Thoracic aorta (tissue), 2 donors: ENCODE measurements around the gene CYP4F8. TPM values are rescaled to one million over a fixed set of nuclear protein-coding genes. Genes with fewer than 3 reads are reported as not detected.

Experiments
- ATAC-seq: fragments of 150-250 bp; one replicate; pipeline ENCODE4 v1.8.0; 2017; ENCODE audit warnings: low read depth; ENCODE audit not compliant: insufficient number of reproducible peaks, low FRiP score
- DNase-seq: peaks from one replicate; pipeline ENCODE4 v3.0.0-alpha.2; 2020; ENCODE audit warnings: low spot score
- H3K27ac ChIP-seq, 2 donors: fragments of 200-600 bp; sonication (generic); 1 replicate in 1 of 2; 2 replicates in 1 of 2; pipeline ENCODE4 v1.5.1; 2016; ENCODE audit warnings: mild to moderate bottlenecking in 2 of 2, moderate library complexity in 2 of 2
- H3K27me3 ChIP-seq: fragments of 200-600 bp; sonication (generic); replicated peaks from 2 replicates; pipeline ENCODE4 v1.6.0; 2016; ENCODE audit warnings: mild to moderate bottlenecking; ENCODE audit not compliant: insufficient read depth
- H3K36me3 ChIP-seq: fragments of 200-600 bp; sonication (generic); one replicate; pipeline ENCODE4 v1.5.1; 2016
- H3K4me1 ChIP-seq, 2 donors: fragments of 200-600 bp; sonication (generic); 1 replicate in 1 of 2; 2 replicates in 1 of 2; pipeline versions ENCODE4 v1.5.1 to v1.6.0; 2016; ENCODE audit warnings: low read depth in 2 of 2, mild to moderate bottlenecking in 1 of 2; ENCODE audit not compliant: control insufficient read depth in 1 of 2
- H3K4me3 ChIP-seq: fragments of 200-600 bp; sonication (generic); 2 replicates; pipeline ENCODE4 v1.5.1; 2016; ENCODE audit warnings: mild to moderate bottlenecking
- H3K9me3 ChIP-seq: fragments of 200-600 bp; sonication (generic); 2 replicates; pipeline ENCODE4 v1.5.1; 2016
- CTCF ChIP-seq: fragments of 200-600 bp; sonication (generic); IDR thresholded peaks from one replicate; pipeline ENCODE4 v1.5.1; 2019; ENCODE audit warnings: antibody characterized with exemption
- total RNA-seq, 2 donors: library from RNA; depleted of rRNA; stranded (reverse); fragments of >200 nt; gene quantifications; one replicate each; pipeline versions ENCODE4 v1.1.0 to v1.2.3, GENCODE V29; 2016

The CYP4F8 gene
- total RNA-seq, 2 donors from 2014 or later = not detected

DNA sequence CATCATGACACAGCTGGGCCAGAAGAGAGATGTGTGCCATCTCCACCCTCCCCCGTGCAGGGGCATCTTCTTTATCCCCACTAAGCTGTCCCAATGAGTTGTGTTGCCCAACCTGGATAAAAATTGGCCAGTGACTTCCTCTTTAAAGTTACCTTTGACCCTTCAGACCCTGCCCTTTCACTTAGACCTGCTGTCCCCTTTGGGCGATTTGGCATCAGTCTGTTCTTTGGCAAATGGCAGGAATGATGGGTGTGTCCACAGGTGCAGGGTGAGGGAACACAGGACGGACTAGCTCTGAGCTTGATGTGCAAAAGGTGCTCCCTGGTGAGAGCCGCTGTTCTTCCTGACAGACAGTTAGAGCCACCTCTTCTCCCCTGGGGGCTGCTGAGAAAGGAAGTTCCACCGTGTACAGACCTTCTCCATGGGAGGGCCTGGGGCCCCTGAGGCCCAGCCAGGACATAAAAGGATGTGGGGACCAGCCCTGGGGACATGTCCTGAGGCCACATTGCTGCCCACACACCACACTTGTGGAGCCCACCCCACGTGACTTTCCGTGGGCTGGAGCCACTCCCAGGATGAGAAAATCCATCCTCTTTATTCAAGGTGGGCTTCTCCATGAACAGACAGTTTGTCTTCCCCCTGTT is 1.7 kb downstream of the CYP4F8 start:
- Histone ChIP-seq H3K4me1 (no peaks in the 10 kb centered on the region), H3K9me3 (no peaks in the 10 kb centered on the region), H3K36me3 (no peaks in the 10 kb centered on the region), H3K27ac (no peak overlapping the region), H3K27me3 (no peaks in the 10 kb centered on the region), H3K4me3 (no peak overlapping the region)
- no peak for TF ChIP-seq CTCF
- ATAC-seq (no peak), DNase-seq (no peak)

DNA sequence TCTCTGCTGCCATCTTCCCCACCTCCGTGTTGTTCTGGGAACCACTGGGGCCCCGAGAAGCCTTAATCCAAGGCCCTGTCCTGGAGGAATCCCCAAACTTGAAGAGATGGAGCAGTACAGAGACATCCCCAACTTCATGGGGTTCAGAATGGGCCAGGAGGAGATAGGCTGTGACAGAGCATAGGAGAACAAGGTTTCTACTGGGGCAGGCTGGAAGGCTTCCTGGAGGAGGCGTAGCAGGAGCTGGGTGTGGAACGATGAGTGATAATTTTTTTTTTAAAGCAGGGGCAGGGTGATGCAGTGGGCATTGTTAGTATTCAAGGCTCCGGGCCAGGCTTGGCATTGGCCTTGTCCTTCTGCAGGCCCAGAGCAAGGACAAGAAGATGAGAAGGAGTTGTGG is 3.3 kb downstream of the CYP4F8 start:
- ATAC-seq (no peak), DNase-seq (no peak)
- no peak for TF ChIP-seq CTCF
- Histone ChIP-seq H3K27ac (no peak overlapping the region), H3K4me1 (no peaks in the 10 kb centered on the region), H3K4me3 (no peak overlapping the region), H3K9me3 (no peaks in the 10 kb centered on the region), H3K27me3 (no peaks in the 10 kb centered on the region), H3K36me3 (no peaks in the 10 kb centered on the region)

GRCh38 chr19:15621801-15622200 is 6.8 kb downstream of the CYP4F8 start:
- ATAC-seq (no peak), DNase-seq (no peak)
- Histone ChIP-seq H3K4me3 (no peak overlapping the region), H3K27ac (no peak overlapping the region), H3K36me3 (no peaks in the 10 kb centered on the region), H3K9me3 (no peaks in the 10 kb centered on the region), H3K4me1 (no peaks in the 10 kb centered on the region), H3K27me3 (no peaks in the 10 kb centered on the region)
- no peak for TF ChIP-seq CTCF

DNA sequence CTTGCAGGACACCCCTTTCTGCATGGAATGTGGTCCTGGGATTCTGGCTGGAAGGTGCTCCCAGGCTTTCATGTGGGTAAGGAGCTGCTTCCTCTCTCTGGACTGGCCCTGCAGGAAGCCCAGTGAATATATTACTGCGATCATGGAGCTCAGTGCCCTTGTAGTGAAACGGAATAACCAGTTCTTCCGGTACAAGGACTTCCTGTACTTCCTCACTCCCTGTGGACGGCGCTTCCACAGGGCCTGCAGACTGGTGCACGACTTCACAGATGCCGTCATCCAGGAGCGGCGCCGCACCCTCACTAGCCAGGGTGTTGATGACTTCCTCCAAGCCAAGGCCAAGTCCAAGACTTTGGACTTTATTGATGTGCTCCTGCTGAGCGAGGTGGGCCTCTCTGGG is 8.0 kb downstream of the CYP4F8 start:
- Histone ChIP-seq H3K9me3 (no peaks in the 10 kb centered on the region), H3K27me3 (no peaks in the 10 kb centered on the region), H3K4me1 (no peaks in the 10 kb centered on the region), H3K4me3 (no peak overlapping the region), H3K27ac (no peak overlapping the region), H3K36me3 (no peaks in the 10 kb centered on the region)
- ATAC-seq (no peak), DNase-seq (no peak)
- TF ChIP-seq CTCF = no peak

DNA sequence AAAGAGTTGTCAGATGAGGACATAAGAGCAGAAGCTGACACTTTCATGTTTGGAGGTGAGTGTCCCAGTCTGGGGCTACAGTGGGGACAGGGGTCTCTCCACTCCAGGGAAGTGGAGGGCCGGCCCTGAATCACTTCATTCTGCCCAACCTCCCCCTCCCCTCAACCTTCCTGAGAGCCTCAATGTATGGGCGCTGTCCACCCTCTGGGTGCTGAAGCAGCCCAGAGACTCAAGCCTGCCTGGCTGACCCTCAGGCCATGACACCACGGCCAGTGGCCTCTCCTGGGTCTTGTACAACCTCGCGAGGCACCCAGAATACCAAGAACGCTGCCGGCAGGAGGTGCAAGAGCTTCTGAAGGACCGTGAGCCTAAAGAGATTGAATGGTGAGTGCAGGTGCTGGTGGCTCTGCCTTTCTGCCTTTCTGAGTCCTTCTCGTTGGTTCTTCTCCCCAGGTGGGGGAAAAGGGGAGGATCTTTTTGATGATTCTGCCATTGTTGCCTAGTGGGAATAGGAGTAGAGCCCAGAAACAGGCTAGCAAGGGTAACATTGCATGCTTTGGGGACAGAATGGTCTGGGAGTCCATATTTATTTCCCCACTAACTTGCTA is 8.8 kb downstream of the CYP4F8 start:
- no peak overlapping the region for H3K27ac ChIP-seq
- H3K4me1 ChIP-seq = no peaks in the 10 kb centered on the region
- ATAC-seq = no peak
- no peak for TF ChIP-seq CTCF
- no peaks in the 10 kb centered on the region for H3K9me3 ChIP-seq
- no peaks in the 10 kb centered on the region for H3K27me3 ChIP-seq
- DNase-seq = no peak
- no peaks in the 10 kb centered on the region for H3K36me3 ChIP-seq
- no peak overlapping the region for H3K4me3 ChIP-seq
